ENCODE measurements around the gene TSFM.
"Not testable (repeated sequence)": the region's sequence is repeated elsewhere in the genome, so short reads cannot be mapped to it uniquely, and the experiment has no call there.

TSFM gene

DNA sequence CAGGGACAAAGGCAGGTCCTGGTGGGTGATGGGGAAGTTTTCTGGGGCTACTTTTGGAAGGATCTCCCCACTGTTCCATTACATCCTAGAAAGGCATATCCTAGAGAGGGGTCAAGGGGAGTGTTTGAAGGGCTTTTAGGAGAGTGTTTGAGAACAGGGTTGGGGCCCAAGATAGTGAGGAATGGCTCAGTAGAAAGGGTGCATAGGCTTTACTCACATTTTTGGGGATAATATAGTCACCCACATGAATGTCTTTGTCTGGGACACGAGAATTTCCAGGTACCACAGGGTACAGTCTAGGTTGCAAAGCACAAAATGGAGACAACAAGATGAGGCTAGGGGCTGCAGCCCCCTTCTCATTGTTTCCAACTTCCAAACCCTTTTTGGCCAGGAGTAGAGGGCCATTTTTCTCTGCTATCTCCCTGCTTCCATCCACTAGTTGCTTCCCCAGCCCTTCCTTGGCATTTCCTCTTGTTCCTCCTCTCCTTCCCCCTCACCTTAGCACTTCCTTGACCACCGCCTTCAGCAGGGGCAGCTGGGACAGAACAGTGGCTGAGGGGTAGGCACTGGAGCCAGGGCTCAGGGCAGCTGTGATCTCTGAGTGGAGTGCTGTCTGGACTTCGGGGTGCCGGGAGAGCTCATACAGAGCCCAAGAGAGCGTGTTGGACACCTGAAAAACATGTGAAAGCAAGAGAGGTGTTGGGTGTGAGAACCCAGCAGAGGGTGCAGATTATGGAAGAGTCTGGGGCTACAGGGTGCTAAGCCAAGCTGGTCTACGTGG is 18.5 kb upstream of the TSFM start:
- no peak for DNase-seq

DNA sequence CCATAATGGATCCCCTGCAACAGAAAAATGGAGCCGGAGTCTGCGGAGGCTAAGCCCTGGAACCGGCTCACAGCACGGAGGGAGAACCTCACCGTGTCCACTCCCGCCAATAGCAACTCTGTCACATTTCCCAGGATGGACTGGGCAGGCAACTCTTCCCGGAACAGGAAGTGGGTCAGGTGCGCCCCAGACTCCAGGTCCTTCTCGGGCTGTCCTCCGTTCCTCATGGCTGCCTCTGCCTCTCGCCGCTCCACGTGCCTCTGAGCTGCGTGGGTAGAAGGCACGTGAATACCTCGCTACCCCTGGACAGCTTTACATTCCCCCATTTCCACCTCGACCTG is 18.0 kb upstream of the TSFM start:
- DNase-seq: no peak

- DNase-seq: peak in 5 of 6 experiments; percentile 23 to 64 (median 41)
Observed at GRCh38 chr12:57765003-57765697, 17.4 kb upstream of the TSFM start.

GRCh38 chr12:57765698-57766463 is 16.7 kb upstream of the TSFM start:
- DNase-seq: no peak

GRCh38 chr12:57766464-57767304 is 15.9 kb upstream of the TSFM start, which contains the start of gene CYP27B1:
TSS of gene CYP27B1 (minus strand) at chr12:57767078. CDS start at chr12:57767041, 37 bp downstream.
- no peak for DNase-seq

- DNase-seq: no peak
Observed at GRCh38 chr12:57767305-57767698, 15.3 kb upstream of the TSFM start.

DNA sequence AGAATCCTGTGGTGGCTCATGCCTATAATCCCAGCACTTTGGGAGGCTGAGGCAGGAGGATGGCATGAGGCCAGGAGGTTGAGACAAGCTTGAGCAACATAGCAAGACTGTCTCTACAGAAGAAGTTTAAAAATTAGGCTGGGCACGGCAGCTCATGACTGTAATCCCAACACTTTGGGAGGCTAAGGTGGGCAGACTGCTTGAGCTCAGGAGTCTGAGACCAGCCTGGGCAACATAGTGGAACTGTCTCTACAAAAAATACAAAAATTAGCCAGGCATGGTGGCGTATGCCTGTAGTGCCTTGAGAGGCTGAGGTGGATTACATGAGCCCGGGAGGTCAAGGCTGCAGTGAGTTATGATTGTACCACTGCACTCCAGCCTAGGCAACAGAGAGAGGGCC is 14.7 kb upstream of the TSFM start:
- no peak for DNase-seq

GRCh38 chr12:57769594-57769993 is 13.0 kb upstream of the TSFM start:
- DNase-seq: no peak

GRCh38 chr12:57770734-57771133 is 11.9 kb upstream of the TSFM start:
- no peak for DNase-seq

GRCh38 chr12:57771236-57771872 is 11.2 kb upstream of the TSFM start:
- peak in 2 of 6 experiments; percentile 71 to 81 for DNase-seq

- DNase-seq: peak; percentile 78 to 91 (median 84)
Observed at GRCh38 chr12:57771873-57772428, 10.6 kb upstream of the TSFM start, which contains the start of gene METTL1. TSS of gene METTL1 (minus strand) at chr12:57772105. CDS start at chr12:57772083, 22 bp downstream.

DNA sequence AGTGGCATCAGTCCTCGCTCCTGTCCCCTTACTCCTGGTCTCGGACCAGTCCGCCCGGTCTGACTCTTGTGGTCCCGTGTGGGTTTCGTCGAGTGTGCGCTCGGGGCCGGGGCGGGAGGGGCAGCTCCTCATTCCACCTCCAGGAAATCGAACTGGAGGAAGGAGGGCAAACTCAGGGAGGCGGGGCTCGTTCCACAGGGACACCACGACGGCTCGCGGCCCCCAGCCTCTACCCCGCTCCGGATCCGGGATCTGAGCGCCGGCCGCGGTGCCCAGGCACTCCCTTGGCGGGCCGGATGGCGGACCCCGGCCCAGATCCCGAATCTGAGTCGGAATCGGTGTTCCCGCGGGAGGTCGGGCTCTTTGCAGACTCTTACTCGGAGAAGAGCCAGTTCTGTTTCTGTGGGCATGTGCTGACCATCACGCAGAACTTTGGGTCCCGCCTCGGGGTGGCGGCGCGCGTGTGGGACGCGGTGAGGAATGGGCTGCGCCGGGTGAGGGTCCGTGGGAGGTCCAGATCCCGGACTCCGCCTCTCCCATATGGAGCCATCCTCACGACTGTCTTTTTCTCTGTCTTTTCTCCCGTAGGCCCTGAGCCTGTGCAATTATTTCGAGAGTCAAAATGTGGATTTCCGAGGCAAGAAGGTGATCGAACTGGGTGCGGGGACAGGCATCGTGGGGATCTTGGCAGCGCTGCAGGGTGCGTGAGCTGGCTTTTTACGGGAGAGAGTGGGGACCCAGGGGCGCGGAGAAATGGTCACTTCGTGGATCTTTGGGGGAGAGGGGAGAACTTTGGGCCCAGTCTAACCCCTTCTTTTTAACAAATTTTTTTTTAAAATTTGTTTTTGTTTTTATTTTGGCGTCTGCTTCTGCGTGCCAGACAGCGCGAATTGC is 9.9 kb upstream of the TSFM start, which contains the start of gene EEF1AKMT3:
Gene EEF1AKMT3, plus strand, starts transcription at position 186 of the 894 bp plus-strand sequence. Its CDS starts 111 bp downstream, at position 297.
- peak in 1 of 6 experiments; percentile 36 for DNase-seq

DNA sequence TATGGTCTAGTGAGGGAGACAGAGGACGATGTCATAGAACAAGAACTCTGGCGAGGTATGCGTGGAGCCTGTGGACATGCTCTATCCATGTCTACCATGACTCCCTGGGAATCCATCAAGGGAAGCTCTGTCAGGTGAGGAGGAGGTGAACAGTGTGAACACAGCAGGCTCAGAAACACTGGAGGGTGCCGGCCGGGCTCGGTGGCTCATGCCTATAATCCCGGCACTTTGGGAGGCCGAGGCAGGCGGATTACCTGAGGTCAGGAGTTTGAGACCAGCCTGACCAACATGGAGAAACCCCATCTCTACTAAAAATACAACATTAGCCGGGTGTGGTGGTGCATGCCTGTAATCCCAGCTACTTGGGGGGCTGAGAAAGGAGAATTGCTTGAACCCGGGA is 8.0 kb upstream of the TSFM start:
- not testable (repeated sequence) for DNase-seq

DNA sequence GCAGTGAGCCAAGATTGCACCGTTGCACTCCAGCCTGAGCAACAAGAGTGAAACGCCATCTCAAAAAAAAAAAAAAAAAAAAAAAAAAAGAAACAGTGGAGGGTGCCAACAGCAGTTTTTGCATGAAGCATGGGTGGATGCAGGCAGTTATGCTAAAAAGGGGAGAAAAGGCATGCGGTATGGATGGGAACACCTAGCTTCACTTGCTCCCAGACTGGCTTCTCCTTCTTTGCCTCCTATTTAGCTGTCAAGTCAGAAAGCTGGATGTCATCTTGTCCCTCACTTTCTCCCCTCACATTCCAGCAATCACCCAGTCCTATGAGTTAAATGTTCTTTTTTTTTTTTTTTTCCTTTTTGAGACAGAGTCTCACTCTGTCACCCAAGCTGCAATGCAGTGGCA is 7.5 kb upstream of the TSFM start:
- no peak for DNase-seq

- DNase-seq: no peak
Observed at GRCh38 chr12:57775563-57776246, 6.9 kb upstream of the TSFM start.

GRCh38 chr12:57776247-57776587 is 6.4 kb upstream of the TSFM start:
- no peak for DNase-seq

- no peak for DNase-seq
Observed at GRCh38 chr12:57777367-57777766, 5.2 kb upstream of the TSFM start.

DNA sequence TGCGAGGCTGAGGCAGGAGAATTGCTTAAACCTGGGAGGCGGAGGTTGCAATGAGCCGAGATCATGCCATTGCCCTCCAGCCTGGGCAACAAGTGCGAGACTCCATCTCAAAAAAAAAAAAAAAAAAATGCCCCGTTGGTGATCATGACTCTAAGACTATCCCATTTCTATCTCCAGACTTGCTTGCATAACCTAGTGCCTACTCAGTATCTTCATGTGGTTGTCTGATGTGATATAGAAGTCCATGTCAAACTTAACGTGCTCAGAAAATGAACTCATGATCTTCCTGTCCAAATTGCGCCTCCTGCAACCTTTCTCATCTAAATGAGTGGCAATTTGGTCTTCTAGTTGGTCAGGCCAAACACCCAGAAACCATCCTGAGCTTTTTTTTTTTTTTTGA is 4.7 kb upstream of the TSFM start:
- DNase-seq: no peak

DNA sequence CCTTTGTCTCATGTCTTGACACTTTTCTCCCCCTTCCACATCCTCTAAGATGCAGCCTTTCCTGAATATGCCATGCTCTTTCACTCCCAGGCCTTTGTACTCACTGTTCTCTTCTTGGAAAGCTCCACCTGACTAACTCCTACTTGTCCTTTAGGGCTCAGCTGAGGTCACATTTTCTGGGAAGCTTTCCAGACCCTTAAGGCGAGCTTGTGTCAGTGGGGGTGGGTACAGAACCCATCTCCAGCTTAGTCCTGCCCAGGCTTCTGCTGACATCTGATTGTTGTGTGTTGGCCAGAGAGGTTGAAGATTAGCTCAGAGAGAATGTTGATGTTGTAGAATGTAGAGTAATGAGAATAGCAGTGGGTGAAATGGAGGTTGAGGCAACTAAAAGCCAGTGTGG is 2.9 kb upstream of the TSFM start:
- no peak for DNase-seq

Data from stimulated activated naive CD4-positive, alpha-beta T cell (primary cell).